Glutamatergic neuron (in vitro differentiated cells): ENCODE results near the gene OXGR1. TPM values are rescaled to one million over a fixed set of nuclear protein-coding genes. Genes with fewer than 3 reads are reported as not detected.

Source experiments
- DNase-seq: peaks from one replicate; pipeline ENCODE4 v3.0.0; 2022
- H3K27ac Mint-ChIP-seq: one replicate; pipeline ENCODE4 v1.8.0; 2020; ENCODE audit warnings: mild to moderate bottlenecking, mixed read lengths, inconsistent platforms; ENCODE audit not compliant: unreplicated experiment
- H3K27me3 Mint-ChIP-seq: one replicate; pipeline ENCODE4 v1.8.0; 2020; ENCODE audit warnings: mild to moderate bottlenecking, moderate library complexity, mixed read lengths, inconsistent platforms; ENCODE audit not compliant: unreplicated experiment
- H3K36me3 Mint-ChIP-seq: one replicate; pipeline ENCODE4 v1.8.0; 2020; ENCODE audit warnings: mild to moderate bottlenecking, mixed read lengths, inconsistent platforms; ENCODE audit not compliant: unreplicated experiment
- H3K4me1 Mint-ChIP-seq: one replicate; pipeline ENCODE4 v1.8.0; 2020; ENCODE audit warnings: mild to moderate bottlenecking, low read depth, mixed read lengths, inconsistent platforms; ENCODE audit not compliant: unreplicated experiment
- H3K4me3 Mint-ChIP-seq: one replicate; pipeline ENCODE4 v1.8.0; 2020; ENCODE audit warnings: mild to moderate bottlenecking, mixed read lengths, inconsistent platforms; ENCODE audit not compliant: unreplicated experiment
- H3K9me3 Mint-ChIP-seq: one replicate; pipeline ENCODE4 v1.8.0; 2020; ENCODE audit warnings: mild to moderate bottlenecking, moderate library complexity, mixed read lengths, inconsistent platforms; ENCODE audit not compliant: unreplicated experiment
- total RNA-seq: library from RNA; stranded (reverse); fragmentation: NEBNext Ultra II Directional; extraction: Animal tissue kit (Norgen Biotek cat#: 25700); gene quantifications from one replicate; pipeline ENCODE4 v1.2.1, GENCODE V29; 2021; ENCODE audit not compliant: unreplicated experiment
- TF ChIP-seq, protein P1 (sequence below): fragments of 200-600 bp; sonication (generic); IDR thresholded peaks from one replicate; pipeline ENCODE4 v1.5.0; 2021; ENCODE audit not compliant: partially characterized antibody, unreplicated experiment

OXGR1 gene
- total RNA-seq, 1 donor from 2014 or later, result not detected

DNA sequence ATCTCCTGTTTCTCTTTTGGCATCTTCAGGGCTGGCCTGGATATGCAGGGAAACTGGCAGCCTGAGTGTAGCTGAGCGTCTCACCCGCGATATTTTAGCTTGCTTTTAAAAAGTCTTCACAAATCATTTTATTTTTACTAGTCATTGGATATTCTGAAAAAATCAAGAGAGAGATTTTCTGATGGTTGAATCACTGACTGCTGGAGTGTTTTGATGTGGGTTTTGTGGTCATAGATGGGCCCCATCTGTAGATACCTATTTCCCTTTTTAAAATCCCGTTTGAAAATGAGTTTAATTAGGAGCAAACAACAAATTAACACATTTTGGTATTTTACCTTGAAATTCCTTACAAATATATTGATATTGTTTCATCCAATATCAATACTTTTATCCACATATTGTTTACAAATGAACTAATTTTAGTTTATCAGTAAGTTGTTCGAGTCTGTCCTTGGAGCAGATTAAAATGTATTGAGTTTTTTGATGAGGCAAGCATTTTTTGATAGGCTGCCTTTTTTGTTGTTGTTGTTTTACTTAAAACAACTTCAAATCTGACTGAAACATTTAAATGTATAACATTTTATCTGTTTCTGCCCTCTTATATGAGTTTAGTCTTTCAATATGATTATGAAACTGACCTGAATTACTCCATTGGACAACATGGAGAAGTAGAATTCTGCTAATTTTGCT lies 21.5 kb upstream of the OXGR1 start:
- Mint-ChIP-seq H3K4me3 (no peak overlapping the region), H3K27ac (no peak overlapping the region), H3K9me3 (no peaks in the 10 kb centered on the region), H3K27me3 (no peaks in the 10 kb centered on the region), H3K36me3 (no peaks in the 10 kb centered on the region), H3K4me1 (peaks cover 2% of the 10 kb centered on the region)
- no peak for DNase-seq
- TF ChIP-seq, protein P1, sequence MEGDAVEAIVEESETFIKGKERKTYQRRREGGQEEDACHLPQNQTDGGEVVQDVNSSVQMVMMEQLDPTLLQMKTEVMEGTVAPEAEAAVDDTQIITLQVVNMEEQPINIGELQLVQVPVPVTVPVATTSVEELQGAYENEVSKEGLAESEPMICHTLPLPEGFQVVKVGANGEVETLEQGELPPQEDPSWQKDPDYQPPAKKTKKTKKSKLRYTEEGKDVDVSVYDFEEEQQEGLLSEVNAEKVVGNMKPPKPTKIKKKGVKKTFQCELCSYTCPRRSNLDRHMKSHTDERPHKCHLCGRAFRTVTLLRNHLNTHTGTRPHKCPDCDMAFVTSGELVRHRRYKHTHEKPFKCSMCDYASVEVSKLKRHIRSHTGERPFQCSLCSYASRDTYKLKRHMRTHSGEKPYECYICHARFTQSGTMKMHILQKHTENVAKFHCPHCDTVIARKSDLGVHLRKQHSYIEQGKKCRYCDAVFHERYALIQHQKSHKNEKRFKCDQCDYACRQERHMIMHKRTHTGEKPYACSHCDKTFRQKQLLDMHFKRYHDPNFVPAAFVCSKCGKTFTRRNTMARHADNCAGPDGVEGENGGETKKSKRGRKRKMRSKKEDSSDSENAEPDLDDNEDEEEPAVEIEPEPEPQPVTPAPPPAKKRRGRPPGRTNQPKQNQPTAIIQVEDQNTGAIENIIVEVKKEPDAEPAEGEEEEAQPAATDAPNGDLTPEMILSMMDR, result no peak

DNA sequence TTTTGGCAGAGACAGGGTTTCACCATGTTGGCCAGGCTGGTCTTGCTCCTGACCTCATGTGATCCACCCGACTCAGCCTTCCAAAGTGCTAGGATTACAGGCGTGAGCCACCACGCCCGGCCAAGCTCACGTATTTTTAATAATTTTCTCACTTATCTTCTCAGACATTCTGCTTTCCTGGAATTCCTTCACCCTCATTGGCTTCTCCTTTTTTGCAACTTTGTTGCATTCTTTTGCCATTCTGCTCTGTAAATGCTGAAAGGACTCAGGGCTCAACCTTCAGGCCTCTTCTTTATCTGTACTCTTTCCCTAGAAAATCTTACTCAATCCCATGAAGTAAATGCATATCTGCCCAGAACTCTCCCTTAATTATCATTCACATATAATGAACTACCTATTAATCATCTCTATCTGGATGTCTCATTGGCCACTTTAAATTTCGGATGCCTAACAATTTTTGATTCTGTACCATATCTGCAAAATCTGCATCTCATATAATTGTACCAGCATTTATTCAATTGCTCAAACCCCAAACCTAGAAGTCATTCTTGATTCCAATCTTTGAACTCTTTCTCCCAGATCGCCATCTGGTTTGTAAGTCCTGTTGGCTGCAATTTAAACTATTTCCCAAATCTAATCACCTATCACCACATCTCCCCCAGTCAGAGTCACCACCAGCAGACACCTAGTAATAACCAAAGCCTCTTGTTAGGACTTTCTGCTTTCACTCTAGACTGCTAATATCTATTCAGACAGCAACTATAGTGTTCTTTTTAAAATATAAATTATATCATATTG lies 18.2 kb upstream of the OXGR1 start:
- H3K4me1 Mint-ChIP-seq, result no peaks in the 10 kb centered on the region

DNA sequence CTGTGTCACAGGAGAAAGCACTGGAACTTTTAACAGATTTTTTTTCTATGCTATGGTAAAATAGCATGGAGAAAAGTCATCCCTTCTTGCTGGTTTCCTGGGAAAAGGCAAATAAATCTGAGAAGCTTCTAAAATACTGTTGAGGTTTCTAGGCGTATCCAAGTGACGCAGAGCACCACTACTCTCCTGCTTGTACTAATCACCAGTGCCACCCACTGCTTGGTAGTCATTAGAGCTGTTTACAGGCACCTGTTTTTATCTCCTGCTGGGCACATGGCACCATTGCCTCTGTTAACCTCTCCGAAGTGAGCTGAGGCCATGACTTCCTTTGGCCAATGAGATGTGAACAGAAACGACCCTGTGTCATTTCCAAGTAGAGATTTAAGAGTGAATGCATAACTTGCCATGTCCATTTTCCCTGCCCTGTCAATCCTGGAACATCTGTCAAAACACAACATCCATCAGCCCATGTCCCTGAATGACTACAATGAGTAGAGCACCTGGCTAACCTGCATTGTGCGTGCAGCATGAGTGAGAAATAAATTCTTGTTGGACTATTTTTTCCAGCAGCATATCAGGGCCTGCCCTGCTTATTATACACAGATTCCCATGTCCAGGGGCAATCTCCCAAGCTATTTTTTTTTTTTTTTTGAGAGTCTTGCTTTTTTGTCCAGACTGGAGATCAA lies 17.3 kb upstream of the OXGR1 start:
- Mint-ChIP-seq H3K27me3 (no peaks in the 10 kb centered on the region), H3K9me3 (peaks cover 2% of the 10 kb centered on the region), H3K4me3 (no peak overlapping the region), H3K36me3 (no peaks in the 10 kb centered on the region), H3K27ac (no peak overlapping the region), H3K4me1 (no peaks in the 10 kb centered on the region)
- TF ChIP-seq, protein P1, result no peak
- DNase-seq, result no peak

More for the DNA sequence above, 18.2 kb upstream of the OXGR1 start:
- peaks cover 2% of the 10 kb centered on the region for H3K9me3 Mint-ChIP-seq
- no peaks in the 10 kb centered on the region for H3K36me3 Mint-ChIP-seq
- H3K4me3 Mint-ChIP-seq, result no peak overlapping the region
- TF ChIP-seq, protein P1, result no peak
- DNase-seq, result no peak
- no peak overlapping the region for H3K27ac Mint-ChIP-seq
- no peaks in the 10 kb centered on the region for H3K27me3 Mint-ChIP-seq

DNA sequence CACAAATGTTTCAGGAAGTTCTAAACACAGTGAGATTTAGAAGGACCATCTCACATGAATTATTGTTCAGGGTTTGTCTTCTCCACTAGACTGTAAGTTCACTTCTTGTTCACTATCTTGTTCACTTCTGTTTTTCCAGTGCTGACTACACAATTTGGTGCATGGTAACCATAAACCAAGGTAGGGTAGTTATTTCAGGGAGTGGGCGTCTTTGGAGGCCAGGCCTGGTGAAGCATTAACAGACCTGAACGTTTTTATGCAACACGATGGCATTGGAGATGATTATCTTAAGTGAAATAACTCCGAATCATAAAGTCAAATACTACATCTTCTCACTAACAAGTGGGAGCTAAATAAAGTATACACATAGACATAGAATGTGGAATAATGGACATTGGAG lies 14.4 kb upstream of the OXGR1 start:
- no peak for DNase-seq
- Mint-ChIP-seq H3K27me3 (no peaks in the 10 kb centered on the region), H3K27ac (no peak overlapping the region), H3K4me3 (no peak overlapping the region), H3K36me3 (no peaks in the 10 kb centered on the region), H3K4me1 (no peaks in the 10 kb centered on the region), H3K9me3 (peaks cover 2% of the 10 kb centered on the region)
- TF ChIP-seq, protein P1, result no peak
